DOHH2 (cell line): Measurements from ENCODE around the gene ZFYVE27.

Source experiments
- EZH2phosphoT487 ChIP-seq: fragments of 200-600 bp; sonication (generic); IDR thresholded peaks from 2 replicates; pipeline ENCODE4 v1.6.1; 2017; ENCODE audit warnings: borderline replicate concordance, mild to moderate bottlenecking, antibody characterized with exemption, low read length, moderate library complexity, mixed read lengths
- TF ChIP-seq, protein P1 (sequence below): fragments of 200-600 bp; sonication (generic); IDR thresholded peaks from one replicate; pipeline ENCODE4 v1.5.1; 2014; ENCODE audit warnings: antibody characterized with exemption, mild to moderate bottlenecking, low read depth, low read length; ENCODE audit not compliant: poor library complexity, severe bottlenecking

DNA sequence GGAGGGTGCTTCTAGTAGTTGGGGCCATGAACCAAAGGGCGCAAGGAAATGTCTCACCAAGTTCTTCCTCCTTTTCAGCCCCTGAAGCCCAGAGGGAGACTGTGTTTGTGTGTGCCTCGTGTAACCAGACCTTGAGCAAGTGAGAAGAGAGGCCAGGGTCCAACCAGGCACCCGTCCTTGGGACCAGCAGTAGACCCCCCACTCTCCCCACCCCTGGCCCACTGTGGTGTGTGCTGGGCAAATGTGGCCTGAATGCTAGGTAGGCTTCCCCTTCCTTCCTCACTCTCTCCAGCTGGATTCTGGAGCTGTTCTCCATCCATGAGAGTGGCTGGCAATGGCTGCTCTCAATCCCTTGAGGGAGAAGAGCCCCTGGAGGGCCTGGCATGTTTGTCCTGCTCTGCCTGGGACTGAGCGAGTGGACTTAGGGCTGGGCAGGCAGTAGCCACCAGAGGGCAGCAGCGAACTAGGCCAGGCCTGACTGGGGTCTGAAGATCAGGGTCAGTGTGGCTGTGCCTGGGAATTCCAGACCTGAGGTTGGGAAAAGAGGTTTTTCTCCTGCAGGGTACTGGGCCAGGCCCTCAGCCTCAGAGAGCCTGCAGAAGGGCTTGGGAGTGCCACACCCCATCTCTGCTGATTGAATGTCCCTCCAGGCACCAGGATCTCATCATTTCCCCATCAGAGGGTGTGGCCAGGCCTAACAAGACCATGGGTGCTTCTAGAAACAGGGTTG lies 22.4 kb downstream of the ZFYVE27 start:
- TF ChIP-seq, protein P1, sequence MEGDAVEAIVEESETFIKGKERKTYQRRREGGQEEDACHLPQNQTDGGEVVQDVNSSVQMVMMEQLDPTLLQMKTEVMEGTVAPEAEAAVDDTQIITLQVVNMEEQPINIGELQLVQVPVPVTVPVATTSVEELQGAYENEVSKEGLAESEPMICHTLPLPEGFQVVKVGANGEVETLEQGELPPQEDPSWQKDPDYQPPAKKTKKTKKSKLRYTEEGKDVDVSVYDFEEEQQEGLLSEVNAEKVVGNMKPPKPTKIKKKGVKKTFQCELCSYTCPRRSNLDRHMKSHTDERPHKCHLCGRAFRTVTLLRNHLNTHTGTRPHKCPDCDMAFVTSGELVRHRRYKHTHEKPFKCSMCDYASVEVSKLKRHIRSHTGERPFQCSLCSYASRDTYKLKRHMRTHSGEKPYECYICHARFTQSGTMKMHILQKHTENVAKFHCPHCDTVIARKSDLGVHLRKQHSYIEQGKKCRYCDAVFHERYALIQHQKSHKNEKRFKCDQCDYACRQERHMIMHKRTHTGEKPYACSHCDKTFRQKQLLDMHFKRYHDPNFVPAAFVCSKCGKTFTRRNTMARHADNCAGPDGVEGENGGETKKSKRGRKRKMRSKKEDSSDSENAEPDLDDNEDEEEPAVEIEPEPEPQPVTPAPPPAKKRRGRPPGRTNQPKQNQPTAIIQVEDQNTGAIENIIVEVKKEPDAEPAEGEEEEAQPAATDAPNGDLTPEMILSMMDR, result peak; percentile 76
- TF ChIP-seq EZH2phosphoT487, result no peak
